Measurements from ENCODE around the gene KIAA1671.

KIAA1671 gene

GRCh38 chr22:24953384-24954113 lies 1.0 kb downstream of the KIAA1671 start:
- no peak for DNase-seq

GRCh38 chr22:24954114-24954463 lies 1.6 kb downstream of the KIAA1671 start:
- peak; percentile 21 for DNase-seq

DNA sequence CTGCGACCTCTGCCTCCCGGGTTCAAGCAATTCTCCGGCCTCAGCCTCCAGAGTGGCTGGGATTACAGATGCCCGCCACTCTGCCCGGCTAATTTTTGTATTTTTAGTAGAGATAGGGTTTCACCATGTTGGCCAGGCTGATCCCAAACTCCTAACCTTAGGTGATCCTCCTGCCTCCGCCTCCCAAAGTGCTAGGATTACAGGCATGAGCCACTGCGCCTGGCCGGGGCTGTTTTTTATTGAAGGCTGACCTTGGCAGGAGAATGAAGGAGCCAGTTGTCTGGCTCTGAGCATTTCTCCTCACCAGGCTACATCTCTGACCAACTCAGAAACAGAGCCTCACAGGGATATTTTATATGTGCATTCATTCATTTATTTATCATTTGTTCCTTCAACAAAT lies 2.3 kb downstream of the KIAA1671 start:
- no peak for DNase-seq

GRCh38 chr22:24957043-24957442 lies 4.5 kb downstream of the KIAA1671 start:
- no peak for DNase-seq

GRCh38 chr22:24961217-24961844 lies 8.8 kb downstream of the KIAA1671 start:
- no peak for DNase-seq

DNA sequence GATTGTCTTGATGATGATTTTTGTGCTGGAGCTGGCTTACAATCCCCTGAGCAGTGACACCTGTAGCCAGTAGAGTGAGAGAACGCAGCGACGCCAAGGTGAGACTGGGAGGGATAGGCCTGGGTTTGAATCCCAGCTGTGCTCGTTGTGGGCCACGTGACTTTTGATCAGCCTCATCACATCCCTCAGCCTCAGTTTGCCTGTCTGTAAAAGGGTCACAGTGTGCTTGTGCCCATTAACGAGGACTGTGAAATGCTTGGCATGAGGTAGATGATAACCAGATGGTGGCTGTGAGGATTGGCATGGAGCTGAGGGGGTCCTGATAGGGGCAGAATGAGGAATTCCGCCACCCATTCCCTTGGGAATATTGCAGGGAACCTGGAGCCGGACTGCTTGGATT lies 9.6 kb downstream of the KIAA1671 start:
- DNase-seq, result no peak

DNA sequence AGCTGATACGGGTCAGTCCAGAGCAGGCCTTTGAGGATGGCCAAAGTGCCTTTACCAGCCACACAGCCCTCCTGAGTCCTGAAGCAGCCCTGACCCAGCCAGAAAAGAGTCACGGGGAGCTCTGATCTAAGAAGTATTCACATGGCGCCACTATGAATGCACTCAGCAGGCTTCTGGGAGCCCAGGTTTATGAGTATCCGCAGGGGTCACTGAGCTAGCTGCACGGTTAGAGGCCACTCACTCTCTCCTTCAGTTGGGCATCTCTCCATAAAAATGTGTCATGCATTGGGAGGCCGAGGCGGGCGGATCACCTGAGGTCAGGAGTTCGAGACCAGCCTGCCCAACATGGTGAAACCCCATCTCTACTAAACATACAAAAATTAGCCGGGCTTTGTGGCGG lies 10.3 kb downstream of the KIAA1671 start:
- no peak for DNase-seq

GRCh38 chr22:24964441-24964840 lies 11.9 kb downstream of the KIAA1671 start:
- no peak for DNase-seq

- DNase-seq, result no peak
Observed at GRCh38 chr22:24965822-24966626, 13.5 kb downstream of the KIAA1671 start.

DNA sequence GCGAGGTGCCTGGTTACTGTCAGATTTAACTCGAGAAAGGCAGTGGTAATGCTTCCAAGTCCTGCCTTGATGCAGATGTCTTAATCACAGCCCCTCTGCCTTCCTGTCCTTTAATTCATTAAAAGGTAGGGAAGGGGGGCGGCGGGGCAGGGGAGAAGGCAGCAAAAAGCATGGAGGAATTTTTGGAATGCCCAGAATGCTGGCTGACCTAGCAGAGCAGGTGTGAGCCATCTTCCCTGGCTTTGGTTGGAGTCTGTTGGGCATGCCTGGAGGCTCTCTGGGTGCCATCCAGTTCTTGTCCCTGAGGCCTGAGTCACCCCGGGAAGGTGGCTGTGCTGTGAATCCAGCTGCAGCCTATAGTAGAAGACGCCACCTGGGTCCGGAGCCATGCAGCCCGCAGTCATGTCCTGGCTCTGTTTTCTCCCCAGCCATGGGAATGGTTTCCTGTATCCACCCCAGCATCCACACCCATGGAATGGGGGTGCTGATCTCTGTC lies 15.6 kb downstream of the KIAA1671 start:
- DNase-seq, result no peak

DNA sequence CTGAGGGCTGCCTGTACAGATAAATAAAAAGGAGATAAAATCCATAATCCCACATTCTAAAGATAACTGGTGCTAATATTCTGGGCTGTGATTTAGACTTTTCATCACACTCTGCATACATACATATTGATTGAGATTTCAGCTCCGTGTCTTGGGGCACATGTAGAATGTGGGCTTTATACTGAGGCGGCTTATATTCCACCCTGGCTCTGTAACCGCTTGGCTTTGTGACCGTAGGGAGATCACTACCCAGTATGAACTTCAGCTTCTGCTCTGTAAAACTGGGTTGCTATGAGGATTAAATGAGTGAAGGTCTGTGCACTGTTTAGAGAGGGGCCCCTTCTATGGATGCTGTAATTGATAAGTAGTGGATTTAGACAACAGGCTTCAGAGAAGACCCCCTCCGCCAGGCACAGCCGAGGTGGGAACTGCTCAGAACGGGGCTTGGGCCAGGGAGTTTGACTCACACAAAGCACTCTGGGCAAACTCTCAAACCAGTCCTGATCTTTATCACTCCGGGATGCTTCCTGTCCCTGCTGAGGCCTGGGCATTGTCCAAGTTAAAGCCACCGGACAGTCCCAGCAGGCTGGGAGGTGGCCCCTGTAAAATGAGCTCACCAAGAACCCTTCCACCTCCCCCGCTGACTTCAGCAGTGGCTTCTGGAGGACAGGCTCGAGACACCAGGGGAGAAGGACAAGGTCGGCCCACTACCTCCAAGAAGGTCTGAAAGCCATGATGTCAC lies 17.2 kb downstream of the KIAA1671 start:
- no peak for DNase-seq

- no peak for DNase-seq
Observed at GRCh38 chr22:24972369-24972768, 19.9 kb downstream of the KIAA1671 start.

DNA sequence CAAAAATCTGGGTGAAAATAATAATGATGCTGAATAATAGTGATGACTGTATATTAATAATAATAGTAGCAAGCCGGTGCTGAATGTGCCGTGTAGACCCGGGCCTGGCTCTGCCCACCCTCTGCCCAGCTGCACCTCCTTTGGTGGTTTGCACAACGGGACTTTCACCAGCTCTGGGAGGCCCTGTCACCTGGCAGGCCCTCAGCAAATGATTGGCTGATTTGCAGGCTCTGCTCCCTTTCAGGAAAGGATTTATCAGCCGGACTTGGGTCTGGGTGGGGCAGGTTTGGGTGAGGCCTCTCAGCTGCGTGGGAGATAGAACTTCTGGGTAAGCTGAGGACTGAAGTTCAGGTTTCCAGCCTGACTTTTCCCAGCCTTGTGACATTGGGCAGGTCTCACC lies 21.4 kb downstream of the KIAA1671 start:
- no peak for DNase-seq

- DNase-seq, result no peak
Observed at GRCh38 chr22:24975125-24975640, 22.7 kb downstream of the KIAA1671 start.

- DNase-seq, result peak; percentile 34
Observed at GRCh38 chr22:24975813-24976341, 23.4 kb downstream of the KIAA1671 start.

- no peak for DNase-seq
Observed at GRCh38 chr22:24976442-24977218, 24.1 kb downstream of the KIAA1671 start.

GRCh38 chr22:24977370-24978221 lies 25.1 kb downstream of the KIAA1671 start:
- peak; percentile 39 for DNase-seq

DNA sequence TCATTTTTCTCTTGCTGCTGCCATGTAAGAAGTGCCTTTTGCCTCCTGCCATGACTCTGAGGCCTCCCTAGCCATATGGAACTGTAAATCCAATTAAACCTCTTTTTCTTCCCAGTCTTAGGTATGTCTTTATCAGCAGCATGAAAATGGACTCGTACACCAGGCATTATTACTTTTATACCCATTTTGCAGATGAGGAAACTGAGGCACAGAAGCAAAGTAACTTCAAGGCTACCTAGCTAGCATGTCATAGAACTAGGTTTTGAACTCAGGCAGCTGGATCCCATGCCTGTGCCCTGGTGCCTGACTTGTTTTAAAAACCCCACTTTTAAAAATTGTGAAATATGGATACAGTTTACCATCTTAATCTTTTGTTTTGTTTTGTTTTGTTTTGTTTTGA lies 25.8 kb downstream of the KIAA1671 start:
- no peak for DNase-seq

DNA sequence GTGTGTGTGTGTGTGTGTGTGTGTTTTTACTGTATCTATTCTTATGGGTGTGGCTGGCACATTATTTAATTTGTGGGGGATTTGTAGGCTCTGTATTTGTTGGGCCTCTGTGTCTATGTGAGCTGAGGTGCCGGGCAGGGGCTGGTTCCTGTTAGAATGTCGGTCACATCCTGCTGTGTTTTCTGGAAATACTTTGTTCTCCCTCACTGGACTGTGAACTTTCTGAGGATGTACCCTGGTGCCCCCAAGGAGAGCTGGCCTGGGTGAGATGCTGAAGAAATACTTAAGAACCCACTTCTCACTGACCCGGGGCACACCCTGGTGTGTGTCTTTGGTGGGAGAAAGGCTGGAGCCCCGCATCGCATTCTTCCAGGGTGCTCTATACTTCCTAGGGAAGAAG lies 28.6 kb downstream of the KIAA1671 start:
- no peak for DNase-seq

GRCh38 chr22:24981656-24982055 lies 29.1 kb downstream of the KIAA1671 start:
- DNase-seq, result no peak

Data from retina (tissue), 1 donor.